Superior temporal gyrus (tissue), 1 donor: Measurements from ENCODE around the gene CMSS1.
"Not testable (repeated sequence)": the region's sequence is repeated elsewhere in the genome, so short reads cannot be mapped to it uniquely, and the experiment has no call there.

Experiments
- DNase-seq: peaks from one replicate; pipeline ENCODE4 v3.0.0-alpha.2; 2016; ENCODE audit errors: extremely low spot score

The CMSS1 gene

DNA sequence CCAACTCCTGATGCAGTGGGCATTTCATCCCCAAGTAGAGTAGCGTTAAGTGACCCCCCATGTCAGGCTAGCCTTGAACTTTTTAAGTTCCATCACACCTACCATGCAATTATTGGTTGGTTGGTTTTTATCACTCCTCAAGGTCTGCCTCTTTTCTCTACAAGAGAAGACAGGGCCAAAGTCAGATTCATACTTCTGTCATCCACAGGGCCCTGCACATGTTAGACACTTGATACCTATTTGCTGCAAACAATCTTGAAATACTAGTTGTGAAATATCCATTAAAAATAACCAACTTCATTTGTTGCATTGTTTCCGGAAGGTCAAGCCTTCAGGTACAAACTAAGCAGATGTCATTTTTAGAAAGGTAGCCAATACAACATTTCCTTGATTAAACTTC, 1.2 kb downstream of the CMSS1 start:
- no peak for DNase-seq

DNA sequence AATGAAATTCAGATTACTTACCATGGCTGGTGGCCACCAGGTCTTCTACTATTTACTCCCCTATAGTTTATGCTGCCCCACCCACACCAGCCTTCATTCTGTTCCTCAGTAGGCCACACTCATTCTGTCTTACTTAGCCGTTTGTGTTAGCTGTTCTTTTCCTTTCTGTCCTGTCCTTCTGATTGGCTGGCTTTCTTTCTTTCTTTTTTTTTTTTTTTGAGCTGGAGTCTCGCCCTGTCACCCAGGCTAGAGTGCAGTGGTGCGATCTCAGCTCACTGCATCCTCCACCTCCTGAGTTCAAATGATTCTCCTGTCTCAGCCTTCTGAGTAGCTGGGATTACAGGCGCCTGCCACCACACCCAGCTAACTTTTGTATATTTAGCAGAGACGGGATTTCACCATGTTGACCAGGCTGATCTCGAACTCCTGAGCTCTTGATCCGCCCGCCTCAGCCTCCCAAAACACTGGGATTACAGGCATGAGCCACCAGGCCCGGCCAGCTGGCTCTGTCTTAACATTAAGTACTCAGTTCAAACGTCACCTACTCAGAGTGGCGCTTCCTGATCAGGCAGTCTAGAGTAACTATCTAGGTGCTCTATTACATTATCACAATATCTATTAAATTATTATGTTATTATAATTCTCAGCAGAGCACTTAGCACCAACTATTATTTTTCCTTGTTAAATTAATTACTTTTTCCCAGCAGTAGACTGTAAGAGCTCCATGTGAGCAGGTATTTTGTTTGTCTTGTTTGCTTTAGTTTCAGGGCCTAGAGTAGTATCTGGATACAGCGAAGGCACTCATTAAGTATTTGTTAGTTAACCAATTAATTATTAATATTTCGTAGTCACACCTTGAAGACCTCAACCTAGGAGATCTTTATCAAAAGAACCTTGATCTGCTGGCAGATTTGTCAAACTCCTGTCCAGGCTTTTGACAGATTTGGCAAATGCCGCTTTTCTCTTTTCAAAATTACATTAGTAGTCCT, 6.4 kb downstream of the CMSS1 start:
- DNase-seq = no peak

GRCh38 chr3:99825004-99825640, 7.5 kb downstream of the CMSS1 start:
- DNase-seq = no peak

DNA sequence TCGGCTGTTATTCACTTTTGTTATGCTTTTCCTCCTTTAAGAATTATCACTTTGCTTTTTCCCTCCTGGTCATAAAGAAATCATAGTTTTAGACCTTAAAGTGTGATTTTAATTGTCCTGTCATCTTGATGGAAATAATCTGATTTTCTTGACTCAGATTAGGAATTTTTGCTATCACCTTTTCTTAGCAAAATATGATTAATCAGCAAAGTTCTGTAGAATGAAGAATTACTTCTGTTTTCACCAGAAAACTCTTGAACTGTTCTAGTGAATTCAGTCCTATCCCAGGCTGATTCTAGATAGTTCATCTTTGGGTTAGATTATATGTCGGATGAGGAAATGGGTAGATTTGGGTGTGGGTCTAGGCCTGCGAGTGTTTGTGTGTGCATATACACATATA, 12.2 kb downstream of the CMSS1 start:
- DNase-seq = no peak

- no peak for DNase-seq
Observed at GRCh38 chr3:99833617-99834205, 16.0 kb downstream of the CMSS1 start.

DNA sequence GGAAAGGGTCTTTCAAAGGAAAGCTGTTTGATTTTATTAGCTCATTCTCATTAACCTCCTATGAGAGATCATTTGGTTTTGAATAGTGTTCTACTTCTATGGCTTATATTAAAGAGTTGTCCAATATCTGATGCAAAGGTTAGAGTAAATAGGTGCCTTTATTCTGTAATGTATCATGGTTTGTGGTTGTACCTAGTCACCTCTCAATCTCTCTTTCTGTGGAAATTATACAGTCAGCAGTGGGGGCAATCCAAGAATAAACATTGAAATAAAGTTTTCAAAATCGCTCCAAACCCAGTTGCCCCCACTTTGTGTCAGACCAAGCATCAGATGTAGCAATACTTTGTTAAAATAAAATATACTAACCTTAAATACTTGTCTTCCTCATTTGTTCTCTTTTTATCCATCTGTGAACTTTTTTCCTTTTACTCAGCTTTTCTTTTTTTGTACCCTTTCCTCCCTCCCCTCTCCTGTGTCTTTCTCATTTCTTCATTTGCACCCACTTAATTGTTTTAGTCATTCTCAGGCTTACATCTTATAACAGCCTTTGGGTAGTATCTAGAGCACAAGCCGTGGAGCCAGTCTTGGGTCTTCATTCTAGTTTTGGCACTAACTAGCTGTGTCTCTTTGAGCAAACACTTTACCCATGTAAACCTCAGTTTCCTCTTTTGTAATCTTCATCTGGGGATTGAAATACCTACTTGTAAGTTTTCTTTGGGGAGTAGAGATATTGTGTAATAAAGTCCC, 16.7 kb downstream of the CMSS1 start:
- DNase-seq = no peak

GRCh38 chr3:99836681-99837080, 19.0 kb downstream of the CMSS1 start:
- no peak for DNase-seq

DNA sequence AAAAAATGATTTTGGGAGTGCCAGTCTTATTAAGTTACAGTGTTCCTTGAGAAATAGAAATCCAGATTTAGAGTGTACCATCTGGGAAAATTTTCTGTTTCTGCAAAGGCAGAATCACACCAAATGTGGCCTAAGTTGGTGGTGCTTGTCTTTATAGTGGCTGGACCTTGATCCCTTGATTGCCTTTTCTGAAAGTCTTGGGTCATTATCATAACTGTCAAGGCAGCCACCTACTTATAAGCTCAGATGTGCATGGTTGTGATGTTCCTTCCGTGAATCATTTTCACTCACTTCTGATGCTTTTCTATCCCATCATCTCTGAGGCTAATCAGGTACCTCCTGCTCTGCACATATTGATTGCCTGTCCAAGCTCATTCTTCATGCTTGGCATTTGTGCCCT, 20.1 kb downstream of the CMSS1 start:
- no peak for DNase-seq

DNA sequence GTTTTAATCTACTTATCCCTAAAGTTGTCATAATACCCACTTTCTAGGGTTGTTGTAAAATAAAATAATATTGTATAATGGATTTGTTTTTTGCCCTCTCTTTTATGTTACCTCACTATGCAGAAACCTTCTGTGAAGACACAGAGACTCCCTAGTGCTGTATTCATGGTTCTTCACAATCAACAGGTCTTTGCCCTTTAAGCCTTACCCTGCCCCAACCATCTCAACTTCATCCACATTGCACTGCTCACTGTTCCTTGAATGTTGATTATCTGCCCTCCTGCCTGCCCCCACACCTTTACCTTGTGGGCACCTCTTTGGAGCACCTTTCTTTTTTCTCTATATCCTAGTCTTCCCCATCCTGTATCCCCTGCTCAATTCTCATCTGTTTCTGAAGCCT, 21.1 kb downstream of the CMSS1 start:
- no peak for DNase-seq

DNA sequence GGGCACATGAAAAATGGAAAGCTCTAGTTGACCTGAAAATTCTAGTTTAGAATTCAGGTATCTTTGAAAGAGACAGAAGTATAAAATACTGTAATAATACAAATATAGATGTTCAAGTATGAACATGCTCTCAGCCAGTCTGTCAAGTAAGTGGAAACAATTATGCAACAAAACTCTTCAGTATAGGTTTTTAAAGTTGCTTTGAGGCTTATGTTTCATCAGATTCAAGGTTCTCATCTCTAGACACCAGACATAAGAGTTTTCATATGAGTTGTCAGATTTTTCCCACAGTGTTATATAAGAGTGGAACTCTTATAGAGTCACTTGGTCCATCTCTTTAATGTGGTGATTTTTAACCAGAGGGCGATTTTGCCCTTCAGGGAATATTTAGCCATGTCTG, 22.0 kb downstream of the CMSS1 start:
- DNase-seq = no peak

DNA sequence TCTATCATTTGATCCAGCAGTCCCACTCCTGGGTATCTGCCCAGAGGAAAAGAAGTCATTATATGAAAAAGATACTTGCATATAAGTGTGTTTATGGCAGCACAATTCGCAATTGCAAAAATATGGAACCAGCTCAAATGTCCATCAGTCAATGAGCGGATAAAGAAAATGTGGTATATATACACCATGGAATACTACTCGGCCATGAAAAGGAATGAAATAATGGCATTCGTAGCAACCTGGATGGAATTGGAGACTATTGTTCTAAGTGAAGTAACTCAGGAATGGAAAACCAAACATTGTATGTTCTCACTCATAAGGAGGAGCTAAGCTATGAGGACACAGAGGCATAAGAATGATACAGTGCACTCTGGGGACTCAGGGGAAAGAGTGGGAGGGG, 24.3 kb downstream of the CMSS1 start:
- DNase-seq = not testable (repeated sequence)

DNA sequence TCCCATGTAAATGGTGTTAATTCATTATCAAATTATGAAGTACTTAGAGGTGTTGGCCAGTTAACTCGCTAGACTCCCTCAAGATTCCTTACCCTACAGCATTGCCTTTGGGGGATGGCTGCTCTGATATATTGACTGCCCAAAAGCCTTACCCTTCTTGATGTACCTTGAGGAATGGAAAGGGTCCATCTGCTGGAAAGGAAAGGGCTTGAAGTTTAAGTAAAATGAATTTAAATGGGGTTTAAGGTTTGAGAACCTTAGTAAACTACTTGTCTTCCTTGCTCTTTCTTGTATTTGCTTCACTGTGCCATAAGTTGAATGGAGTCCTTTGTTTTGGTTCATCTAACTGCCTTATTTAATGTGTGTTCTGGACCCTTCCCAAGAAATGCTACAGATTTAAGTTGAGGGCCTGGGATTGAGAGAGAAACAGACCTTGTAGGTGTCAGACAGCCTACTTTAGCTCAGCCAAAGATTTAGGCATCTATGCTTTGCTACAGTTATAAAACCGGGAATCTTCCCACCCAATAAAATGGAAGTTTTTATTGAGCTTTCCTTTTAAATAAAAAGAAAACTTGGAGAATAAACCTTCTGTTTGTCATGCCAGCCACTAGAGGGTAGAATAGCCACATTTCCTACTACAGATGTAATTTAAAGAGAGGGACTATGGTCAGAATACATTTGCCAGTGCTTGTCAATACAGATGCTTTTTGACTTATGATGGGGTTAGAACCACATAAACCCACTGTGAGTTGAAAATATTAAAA, 25.3 kb downstream of the CMSS1 start:
- peak; percentile 76 for DNase-seq

DNA sequence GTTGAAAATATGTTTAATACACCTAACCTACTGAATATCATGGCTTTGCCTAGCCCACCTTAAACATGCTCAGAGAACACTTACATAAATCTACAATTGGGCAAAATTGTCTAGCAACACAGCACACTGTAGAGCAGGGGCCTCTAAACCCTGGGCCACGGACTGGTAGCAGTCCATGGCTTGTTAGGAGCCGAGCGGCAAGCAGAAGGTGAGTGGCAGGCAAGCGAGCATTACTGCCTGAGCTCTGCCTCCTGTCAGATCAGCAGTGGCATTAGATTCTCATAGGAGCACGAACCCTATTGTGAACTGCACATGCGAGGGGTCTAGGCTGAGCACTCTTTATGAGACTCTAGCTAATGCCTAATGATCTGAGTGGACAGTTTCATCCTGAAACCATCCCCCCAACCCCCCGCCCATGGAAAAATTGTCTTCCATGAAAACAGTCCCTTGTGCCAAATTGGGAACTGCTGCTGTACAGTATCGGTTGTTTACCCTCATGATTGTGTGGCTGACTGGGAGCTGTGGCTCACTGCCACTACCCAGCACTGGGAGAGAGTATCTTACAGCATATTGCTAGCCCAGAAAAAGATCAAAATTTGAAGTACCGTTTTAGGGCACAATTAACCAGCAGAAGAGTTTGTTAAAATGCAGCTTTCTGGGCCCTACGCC, 26.1 kb downstream of the CMSS1 start:
- DNase-seq = no peak

DNA sequence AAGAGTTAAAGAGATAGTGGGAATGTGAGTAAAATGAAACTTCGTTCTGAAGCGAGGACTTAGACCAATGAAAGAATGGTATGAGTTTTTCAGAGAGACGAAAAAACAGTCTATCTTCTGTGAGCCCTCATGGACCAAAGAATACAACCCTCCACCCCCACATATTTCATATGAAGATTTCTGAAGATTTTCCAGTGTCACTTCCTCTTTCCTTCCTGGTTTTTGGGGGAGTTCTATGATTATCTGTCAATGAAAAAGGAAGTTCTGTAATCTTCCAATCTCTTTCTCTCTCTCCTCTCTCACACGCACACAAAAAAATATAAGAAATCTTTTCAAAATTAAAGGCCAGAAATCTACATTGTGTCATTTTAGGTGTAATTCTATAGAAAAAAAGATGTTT, 27.7 kb downstream of the CMSS1 start:
- no peak for DNase-seq

- no peak for DNase-seq
Observed at GRCh38 chr3:99845999-99846398, 28.3 kb downstream of the CMSS1 start.

- no peak for DNase-seq
Observed at GRCh38 chr3:99846477-99847160, 29.0 kb downstream of the CMSS1 start.

GRCh38 chr3:99848433-99848832, 30.8 kb downstream of the CMSS1 start:
- no peak for DNase-seq

DNA sequence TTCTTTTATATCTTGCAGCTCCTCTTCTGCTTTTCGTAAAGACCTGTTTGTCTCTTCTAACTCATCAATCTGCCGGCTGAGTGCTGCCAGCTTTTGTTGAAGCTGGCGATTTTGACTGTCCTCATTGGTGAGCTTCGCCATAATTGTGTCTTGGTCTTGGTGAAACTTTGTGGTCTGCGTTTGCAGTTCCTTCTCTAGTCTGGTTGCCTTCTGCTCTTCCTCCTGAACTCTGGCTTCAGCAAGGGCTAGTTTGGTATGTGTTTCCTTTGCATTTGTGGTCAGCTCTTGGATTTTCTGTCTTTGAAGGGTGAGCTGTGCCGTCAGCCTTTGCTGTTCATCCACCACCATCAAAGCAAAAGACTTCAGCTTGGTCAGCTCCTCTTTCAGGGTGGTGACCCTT, 32.9 kb downstream of the CMSS1 start:
- no peak for DNase-seq

- no peak for DNase-seq
Observed at GRCh38 chr3:99851955-99852354, 34.3 kb downstream of the CMSS1 start.

DNA sequence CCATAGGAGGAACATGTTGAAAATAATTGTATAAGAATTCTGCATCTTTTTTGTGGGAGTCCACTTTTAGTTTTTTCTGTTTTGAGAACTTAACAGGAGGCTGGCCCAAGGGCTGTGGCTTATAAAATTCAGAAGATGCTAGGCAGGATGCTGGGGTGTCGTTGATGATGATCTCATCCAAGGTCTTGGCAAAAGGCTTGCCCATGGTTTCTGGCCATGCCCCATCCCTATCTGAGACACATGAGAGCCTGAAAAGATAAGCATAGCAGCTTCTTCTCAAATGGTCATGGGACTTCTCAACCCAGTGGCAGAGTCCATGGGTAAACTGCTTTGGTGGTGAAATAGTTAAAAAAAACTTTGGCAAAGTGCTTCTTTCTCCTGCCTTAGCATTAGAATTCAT, 35.2 kb downstream of the CMSS1 start:
- DNase-seq = no peak
